A673 (cell line): ENCODE results near the gene TENM4.
"Not testable (repeated sequence)": the region's sequence is repeated elsewhere in the genome, so short reads cannot be mapped to it uniquely, and the experiment has no call there.

Experiments
- CTCF ChIP-seq: fragments of 300-800, 200-600 bp; sonication (generic); conservative IDR thresholded peaks from 2 replicates; pipeline ENCODE4 v1.5.1; 2017; ENCODE audit warnings: low read depth, mild to moderate bottlenecking, antibody characterized with exemption, low read length, moderate library complexity, mixed read lengths
- EZH2 ChIP-seq: fragments of 200-600 bp; sonication (generic); IDR thresholded peaks from 2 replicates; pipeline ENCODE4 v1.6.1; 2017; ENCODE audit warnings: borderline replicate concordance, low read depth, mild to moderate bottlenecking, mixed read lengths, antibody characterized with exemption, low read length; ENCODE audit not compliant: poor library complexity, severe bottlenecking

DNA sequence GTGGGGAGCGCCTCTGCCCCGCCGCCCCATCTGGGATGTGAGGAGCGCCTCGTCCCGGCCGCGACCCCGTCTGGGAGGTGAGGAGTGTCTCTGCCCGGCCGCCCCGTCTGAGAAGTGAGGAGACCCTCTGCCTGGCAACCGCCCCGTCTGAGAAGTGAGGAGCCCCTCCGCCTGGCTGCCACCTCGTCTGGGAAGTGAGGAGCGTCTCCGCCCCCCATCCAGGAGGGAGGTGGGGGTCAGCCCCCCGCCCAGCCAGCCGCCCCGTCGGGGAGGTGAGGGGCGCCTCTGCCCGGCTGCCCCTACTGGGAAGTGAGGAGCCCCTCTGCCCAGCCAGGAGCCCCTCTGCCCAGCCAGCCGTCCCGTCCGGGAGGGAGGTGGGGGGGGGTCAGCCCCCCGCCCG lies 249.1 kb downstream of the TENM4 start:
- TF ChIP-seq CTCF, EZH2: not testable (repeated sequence)
